CD1c-positive myeloid dendritic cell (primary cell): ENCODE data around the gene AHR.

Experiments
- DNase-seq: peaks from one replicate; pipeline ENCODE4 v3.0.0-alpha.2; 2016; ENCODE audit errors: extremely low spot score

Gene AHR

DNA sequence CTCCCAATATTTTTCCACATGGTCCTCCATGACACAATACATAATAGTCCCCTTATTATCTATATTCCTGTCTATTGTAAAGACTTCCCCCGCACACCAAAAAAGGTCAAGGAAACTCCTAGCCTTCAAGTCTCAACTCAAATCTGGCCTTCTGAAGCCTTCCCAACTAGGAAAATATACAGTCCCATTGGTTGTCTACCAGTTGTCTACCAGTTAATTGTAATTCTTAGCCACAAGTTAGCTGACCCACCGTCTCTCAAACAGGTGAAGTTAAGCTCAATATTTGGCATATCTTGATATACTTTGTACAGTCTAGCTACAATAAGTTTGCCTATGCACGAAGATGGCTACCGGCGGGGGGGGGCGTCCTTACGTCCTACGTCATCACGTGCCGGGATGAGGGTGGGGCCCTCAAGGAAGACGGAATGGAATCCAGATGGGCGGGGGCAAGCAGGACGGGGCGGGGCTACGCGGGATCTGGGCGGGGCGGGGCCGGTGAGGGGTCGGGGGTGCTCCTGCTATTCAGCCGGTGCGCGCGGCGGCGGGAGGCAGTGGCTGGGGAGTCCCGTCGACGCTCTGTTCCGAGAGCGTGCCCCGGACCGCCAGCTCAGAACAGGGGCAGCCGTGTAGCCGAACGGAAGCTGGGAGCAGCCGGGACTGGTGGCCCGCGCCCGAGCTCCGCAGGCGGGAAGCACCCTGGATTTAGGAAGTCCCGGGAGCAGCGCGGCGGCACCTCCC lies at the start of gene AHR:
Gene AHR (plus strand): TSS at position 551 of the 738 bp plus-strand sequence. CDS start 613 bp downstream, outside the sequence.
- peak; percentile 95 for DNase-seq

DNA sequence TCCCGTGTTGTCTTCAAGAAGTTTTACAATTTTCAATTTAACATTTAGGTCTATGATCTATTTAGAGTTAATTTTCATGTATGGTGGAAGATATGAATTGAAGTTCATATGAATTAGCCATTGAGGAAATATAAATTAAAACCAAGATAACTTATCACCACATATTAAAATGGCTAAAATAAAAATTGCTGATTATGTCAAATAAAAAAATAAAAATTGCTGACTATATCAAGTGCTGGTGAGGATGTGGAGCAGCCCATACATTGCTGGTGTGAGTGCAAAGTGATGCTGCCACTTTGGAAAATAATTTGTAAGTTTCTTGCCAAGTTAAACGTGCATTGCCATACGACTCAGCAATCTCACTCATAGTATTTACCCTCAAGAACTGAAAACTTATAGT lies 44.6 kb upstream of the AHR start:
- no peak for DNase-seq

DNA sequence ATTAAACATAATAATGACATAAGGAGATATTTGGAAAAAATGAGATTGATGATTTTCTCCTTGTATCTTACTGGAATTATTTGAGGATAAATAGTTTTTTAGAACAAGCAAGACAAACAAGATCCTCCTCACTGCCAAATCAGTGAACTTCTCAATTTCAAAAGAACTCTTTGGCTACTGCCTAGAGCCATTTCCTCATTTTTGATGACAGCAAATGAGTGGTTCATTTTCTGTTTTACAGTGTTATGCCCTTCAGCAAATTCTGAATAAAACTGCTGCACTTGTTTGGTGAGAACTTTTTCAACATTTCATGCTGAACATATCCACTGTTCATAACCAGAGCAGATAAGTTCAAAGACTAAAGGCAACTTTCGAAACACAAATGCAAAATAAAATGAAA lies 42.5 kb upstream of the AHR start:
- peak; percentile 71 for DNase-seq

DNA sequence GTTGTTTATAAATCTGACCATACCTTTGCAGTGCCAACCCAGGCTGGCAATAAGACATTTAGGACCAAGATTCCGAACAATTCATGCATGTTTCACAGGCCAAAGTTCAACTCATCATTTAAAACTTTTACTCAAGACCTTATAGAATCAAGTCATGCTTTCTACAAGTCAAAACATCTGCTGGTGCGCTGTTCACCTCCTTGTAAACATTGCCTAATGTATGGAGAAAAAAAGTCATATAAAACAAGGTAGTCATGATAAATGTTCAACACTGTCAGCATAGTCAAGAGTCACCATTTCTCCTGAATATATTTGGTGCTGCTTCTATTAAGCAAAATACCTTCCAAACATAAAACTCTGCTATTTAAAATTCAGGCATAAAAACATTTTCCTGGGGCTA lies 42.1 kb upstream of the AHR start:
- DNase-seq = no peak

DNA sequence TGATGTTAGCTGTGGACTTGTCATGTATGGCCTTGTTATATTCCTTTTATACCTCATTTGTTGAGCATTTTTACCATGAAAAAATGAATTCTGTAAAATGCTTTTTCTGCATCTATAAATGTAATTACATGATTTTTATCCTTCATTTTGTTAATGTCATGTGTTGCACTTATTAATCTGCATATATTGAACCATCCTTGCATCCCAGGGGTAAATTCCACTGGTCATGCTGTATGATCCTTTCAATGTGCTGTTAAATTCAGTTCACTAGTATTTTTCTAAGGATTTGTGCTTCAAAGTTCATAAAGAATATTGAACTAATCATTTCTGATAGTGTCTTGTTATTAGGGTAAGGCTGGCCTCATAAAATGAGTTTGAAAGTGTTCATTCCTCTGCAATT lies 31.9 kb upstream of the AHR start:
- no peak for DNase-seq

DNA sequence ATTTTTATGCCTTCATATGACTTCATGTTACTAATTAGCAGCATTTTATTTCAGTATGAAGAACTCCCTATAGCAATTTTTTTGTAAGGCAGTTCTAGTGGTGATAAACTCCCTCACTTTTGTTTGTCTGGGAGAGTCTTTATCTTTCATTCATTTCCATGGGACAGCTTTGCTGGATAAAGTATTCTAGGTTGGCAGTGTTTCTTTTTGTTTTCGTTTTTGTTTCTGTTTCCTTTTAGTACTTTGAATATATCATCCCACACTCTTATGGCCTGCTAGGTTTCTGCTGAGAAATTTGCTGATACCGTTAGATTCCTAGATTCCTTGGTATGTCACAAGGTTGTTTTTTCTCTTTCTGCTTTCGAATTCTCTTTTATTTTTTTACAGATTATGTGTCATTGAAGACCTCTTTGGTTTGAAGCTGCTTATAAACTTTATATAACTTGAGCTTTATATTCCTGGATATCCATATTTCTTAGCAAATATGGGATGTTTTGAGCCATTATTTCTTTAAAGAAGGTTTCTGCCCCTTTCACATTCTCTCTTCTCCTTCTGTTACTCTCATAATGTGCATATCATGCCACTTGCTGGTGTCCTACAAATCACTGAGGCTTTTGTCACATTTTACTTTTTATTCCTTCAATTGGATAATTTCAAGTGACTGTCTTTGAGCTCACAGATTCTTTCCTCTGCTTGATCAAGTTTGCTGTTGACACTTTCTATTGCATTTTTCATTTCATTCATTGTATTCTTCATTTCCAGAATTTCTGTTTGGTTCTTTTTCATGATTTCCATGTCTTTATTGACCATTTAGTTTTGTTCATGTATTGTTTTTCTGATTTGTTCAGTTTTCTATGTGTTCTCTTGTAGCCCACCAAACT lies 28.9 kb upstream of the AHR start:
- DNase-seq = no peak

DNA sequence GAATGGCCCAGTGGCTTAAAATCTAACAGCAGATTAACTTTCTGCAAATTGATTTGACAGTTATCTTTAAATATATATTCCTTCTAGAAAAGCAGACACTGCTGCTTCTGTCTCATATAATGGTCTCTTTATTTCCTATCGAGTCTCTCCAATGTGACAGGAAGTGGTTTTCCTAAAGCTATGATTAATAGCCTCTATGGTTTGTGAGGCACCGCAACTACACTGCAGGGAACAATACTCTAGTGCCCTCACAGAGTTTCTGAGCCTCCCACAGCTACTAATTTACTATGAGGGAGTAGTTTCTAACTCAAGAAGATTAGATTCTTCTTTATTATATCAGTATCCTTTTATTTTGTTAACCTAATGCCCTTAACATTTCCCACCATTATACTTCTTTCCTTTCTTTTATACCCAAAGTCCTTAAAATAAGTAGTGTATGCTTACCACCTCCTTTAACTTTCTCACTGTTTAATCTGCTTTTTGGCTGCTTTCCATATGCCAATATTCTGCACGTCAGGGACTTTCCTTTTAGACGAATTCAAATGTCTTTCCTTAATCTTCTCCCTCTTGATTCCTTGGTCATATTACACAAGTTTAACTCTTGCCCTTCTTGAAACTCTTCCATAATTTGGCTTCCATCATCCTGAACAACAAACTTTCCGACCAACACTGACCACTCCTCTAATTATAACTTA lies 23.8 kb upstream of the AHR start:
- DNase-seq = peak; percentile 25

DNA sequence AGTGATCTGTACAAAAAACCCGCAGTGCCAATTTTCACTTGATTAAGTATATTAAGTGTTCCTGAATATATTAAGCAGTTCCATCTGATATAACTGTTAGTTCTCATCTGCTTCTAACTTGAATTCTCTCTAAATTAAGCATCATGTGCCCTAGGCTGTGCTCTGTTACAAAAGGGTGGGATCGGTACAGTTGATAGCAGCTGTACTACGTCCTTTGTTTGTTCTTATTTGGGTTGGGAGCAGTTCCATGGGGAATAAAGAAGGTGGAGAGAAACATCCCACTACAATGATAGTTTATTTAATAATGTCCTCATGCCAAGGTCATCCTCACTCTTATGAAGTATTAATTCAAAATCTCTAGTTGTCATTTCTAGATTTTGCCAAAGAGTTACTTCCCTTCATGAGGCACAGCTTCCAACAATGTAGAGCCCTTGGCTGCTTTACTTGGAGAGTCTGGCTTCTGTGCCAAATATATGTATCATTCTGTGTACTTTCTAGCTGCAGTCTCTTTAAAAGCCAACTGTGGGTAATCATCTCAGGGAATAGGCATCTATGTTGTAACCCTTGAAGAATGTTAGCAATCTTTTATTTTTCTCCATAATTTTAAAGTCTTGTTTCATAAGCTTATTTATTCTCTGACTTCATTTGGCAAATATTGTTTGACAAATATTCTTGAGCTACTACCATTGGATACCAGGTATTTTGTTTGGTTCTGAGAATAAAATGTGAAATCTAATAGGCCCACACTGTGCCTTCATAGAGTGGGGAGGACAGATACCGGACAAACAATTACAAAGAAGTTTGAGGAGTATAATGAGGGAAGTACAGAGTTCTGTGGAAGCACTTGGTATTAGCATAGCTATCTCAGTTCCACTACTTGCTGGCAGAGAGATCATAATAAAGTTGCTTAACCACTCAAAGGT lies 22.4 kb upstream of the AHR start:
- peak; percentile 66 for DNase-seq

DNA sequence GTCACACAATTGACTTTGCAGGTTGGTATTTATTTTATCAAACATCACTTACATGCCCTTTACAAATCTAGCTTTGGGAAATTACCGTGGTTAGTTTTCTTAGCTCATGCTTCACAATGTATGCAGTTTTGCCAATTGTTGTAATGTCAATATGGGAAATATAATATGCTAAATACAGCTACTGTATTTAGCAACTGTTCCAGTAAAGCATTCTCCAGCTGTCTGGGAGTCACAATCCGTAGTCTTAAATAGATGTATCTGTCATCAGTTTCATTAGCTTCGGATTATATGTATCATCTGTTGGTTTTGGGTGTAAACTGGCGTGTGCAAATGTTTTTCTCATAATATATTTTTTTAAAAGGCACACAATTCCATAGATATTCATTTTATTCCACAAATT lies 19.4 kb upstream of the AHR start:
- DNase-seq = no peak

DNA sequence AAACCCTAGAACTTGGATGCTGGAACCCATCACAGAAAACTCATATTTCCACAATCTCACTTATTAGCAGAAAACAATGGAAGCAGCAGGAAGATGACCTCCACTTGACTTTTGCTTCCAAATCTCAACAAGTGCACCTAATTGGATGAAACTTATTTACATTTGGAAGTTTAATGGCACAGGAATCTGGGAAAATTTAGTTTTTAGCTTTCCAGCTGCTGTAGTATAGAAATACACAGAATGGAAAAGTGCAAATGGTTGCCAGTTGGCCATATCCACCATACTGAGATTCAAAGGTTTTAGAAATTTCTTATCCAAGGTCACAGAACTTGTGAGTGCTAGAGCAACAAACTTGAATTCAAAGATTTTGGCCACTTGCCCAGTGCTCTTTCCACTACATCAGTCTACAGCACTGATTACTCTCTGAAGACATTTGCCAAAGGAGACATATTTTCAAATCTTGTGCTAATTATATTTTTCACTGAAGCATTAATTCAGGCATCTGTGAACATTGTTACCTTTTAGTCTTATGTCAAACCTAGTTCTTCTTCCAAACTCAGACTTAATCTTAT lies 9.3 kb upstream of the AHR start:
- DNase-seq = no peak

DNA sequence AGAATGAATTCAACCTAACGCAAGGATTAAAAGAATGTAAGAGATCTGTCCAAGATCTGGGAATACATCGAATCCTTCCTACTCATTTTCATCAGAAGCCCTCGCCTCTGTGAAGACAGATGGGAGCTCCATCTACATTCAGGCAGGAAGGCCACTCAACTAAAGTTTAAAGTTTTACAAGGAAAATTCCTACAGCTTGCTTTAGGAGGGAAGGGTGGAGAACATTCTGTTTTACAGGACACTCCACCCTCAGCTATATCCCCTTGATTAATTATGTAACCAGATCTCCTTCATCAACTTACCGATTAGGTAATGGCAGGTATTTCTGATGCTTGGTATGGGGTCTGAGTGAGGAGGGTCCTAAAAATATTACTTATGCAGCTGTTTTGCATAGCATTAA lies 5.6 kb upstream of the AHR start:
- no peak for DNase-seq

DNA sequence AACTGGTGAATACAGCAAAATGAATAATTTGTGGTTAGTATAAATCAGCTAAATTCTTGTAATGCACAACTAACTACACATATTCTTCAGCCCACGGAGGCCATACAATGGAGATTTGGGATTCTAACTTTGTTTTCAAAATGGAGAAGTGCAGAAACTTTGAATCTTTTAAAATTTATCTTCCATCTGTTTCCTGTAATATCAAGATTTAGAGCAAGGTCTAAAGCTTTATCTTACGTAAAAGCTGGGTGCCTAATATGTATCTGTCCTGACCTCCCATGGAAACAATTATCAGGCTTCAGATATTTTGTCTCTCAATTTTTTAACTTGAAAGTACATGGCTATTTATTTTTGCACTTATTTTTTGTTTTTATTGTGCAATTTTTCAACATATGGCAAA lies 5.0 kb upstream of the AHR start:
- DNase-seq = no peak

DNA sequence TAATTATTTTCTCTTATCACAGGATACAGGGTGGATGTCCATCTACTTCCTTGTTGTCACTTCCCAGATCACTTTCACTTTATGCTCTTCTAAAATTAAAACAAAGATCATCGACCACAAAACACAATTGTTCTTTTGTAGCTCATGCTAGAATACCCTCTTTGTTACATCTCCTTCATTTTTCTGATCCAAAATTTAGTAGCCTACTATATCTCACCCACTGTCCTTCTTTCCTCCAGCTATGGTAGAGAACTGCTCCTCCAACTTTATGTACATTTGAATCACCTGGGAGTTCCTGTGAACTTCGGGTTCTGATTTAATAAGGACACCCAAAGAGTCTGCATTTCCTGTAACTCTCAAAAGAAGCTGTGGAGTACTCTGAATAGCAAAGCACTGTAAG lies 1.2 kb upstream of the AHR start:
- no peak for DNase-seq

DNA sequence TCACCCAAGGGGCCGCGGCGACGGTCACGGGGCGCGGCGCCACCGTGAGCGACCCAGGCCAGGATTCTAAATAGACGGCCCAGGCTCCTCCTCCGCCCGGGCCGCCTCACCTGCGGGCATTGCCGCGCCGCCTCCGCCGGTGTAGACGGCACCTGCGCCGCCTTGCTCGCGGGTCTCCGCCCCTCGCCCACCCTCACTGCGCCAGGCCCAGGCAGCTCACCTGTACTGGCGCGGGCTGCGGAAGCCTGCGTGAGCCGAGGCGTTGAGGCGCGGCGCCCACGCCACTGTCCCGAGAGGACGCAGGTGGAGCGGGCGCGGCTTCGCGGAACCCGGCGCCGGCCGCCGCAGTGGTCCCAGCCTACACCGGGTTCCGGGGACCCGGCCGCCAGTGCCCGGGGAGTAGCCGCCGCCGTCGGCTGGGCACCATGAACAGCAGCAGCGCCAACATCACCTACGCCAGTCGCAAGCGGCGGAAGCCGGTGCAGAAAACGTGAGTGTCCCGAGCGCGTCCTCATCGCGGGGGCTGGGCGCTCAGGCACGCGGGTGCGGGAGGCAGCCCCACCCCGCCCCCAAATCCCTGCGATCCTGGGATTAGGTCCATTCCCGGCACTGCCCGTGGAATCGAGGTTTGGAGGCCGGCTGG lies 509 bp downstream of the AHR start:
- no peak for DNase-seq

DNA sequence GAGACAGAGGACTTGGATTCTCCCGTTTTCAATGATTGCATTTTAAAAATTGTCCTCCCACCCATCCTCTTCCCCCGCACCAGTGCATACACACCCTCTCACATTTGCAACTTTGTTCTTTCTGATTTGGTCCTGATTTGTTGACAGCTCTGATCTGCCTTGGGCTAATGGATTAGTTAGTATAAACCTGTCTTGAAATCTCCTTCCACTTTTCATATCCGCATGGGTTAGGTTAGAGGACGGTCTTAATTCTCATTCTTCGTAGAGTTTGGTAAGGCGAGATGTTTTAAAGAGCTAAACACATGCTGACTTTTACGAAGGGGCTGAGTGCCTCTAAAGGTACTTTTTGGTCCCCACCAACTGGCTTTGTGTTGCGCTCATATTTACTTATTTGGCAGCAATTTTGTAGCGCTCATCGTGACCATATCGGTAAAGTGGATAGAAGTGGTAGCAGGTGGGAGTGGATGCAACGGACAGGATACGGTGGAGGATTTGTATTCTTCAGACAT lies 1.1 kb downstream of the AHR start:
- peak; percentile 70 for DNase-seq

DNA sequence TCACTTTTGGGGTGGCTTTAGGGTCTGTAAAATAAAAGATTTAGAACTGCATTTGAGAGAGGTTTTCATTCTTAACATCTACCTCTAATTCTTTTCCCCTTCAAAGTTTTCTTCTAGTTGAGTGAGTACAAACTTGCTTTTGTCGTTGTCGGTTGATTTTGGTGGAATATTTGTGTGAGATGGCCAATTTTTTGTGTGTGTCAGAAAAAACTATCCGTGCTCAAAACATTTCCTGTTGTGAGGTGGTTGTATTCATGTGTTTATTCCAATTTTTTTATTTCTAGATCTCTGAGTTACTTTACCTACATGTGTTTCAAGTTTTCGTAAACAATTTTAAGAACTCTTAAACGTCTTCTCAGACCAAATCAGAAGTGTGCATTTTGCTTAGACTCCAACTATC lies 1.6 kb downstream of the AHR start:
- no peak for DNase-seq

DNA sequence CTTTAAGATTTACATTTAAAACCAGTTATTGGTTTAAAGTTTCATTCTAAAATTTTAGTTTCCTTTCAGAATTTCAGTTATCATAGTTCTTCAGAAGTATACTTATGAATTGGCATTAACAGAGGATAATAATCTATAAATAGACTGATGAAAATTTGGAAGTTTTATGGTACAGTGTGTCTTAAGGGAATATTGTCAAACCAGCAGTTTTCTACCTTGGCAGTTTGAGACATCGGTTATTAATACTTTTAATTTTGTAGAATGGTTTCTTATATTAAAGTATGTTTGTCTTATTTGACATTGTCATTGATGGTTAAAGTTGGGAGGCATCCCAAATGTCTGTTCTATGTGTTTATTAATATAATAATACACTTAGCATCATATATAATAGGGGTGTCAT lies 2.0 kb downstream of the AHR start:
- DNase-seq = no peak

DNA sequence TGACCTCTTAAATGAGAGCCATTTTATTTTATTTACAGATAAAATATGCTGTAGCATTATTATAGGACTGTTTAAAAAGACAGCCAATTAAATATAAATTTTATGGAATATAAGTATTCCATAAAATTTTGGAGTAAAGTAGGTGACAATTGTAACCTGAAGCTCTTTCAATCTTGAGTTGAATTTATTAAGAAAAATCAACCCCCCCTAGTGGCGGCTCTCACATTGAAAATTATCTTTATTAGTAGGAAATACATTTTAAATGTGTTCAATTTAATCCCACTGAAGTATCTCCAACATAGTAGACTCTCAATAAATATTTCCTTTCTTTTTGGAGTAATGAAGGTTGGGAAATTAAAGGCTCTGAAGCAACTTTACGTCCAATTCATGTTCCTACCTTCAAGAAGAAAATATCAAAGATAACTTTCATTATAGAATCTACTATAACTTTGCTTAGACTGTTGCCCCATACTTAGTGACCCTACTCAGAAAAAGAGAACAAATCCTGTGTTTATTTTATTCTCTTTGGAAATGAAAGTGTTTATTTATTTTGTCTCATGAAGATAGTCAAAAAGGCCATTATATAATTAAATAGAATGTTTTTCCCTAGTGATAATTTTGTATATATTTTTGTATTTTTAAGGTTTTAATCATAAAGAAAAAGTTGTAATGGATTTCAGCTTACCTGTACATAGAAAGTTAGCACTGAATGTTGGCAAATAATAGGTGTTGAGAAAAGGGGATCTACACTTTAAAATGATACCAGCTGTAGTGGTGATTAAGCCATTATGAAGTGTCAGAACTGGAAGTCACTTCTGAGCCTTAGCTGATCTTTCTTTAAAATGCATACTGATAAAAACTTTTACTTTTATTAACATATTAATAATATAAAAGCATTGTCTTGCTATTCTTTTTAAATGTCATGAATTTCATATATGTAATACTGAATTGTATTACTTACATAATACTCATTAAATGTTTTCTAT lies 3.3 kb downstream of the AHR start:
- peak; percentile 74 for DNase-seq

DNA sequence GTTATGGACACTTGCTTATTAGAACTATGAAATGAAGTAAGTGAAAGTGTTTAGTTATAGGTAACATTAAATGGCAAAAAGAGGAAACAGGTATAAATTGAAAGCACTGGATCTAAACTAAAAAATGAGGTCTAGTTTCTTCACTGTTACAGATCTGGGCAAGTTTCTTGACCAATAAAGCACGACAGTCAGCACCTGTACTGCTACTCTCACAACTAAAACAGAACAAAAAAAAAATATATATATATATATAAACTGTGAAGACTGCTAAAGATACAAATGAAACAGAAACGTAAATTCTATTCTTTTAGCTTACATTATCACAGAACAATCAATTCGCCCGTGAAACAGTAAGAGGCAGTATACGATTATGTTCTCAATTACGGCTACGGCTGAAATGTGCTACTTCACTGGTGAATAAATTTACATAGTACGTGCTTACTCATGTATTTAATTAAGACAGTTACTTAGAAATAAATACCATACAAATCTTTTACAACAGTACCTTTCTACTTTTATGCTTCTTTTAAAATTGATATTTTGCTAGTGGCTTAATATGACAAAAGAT lies 4.2 kb downstream of the AHR start:
- DNase-seq = peak; percentile 49
